ENCODE measurements around the gene TMEM203.

The TMEM203 gene

DNA sequence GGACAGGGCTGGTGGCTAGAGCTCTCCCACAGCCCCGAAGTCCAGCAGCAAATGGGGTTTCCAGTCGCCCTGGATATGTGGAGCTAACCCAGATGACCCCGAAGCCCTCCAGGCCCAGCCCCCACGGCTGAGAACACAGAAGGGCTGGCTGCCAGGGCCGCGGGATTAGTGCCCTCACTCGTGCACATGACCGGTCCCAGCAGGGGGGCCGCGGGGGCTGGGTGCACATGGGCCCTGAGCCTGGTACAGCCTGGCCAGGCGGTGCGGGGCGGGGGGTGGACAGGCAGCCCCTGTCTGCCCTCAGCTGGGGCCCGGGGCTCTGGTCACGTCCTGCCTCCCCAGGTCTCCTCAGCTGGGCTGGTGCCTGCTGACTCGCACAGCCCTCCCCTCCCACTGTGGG is 11.1 kb downstream of the TMEM203 start:
- Histone ChIP-seq H2BK12ac (ENCODE audit: low read length) (no peak overlapping the region), H3K79me1 (ENCODE audit: low read length) (no peaks in the 10 kb centered on the region), H4K12ac (ENCODE audit: low read depth, low read length) (no peak overlapping the region), H3K4me2 (ENCODE audit: low read length) (no peak overlapping the region), H3K4ac (ENCODE audit: low read depth, low read length) (no peak overlapping the region), H4K8ac (ENCODE audit: low read depth, low read length) (no peak overlapping the region), H3K23ac (ENCODE audit: low read length) (no peak overlapping the region), H3K14ac (ENCODE audit: low read length) (no peak overlapping the region), H3K27ac (ENCODE audit: low read depth, low read length) (no peak overlapping the region), H3K27me3 (ENCODE audit: insufficient read depth, low read length) (no peaks in the 10 kb centered on the region), H4K91ac (ENCODE audit: low read depth, low read length) (no peak overlapping the region), H3K79me2 (ENCODE audit: control insufficient read depth, insufficient read depth, low read length, poor library complexity) (peaks cover 2% of the 10 kb centered on the region), H3K4me3 (ENCODE audit: low read depth, low read length) (no peak overlapping the region), H3K9me3 (ENCODE audit: insufficient read depth, low read depth, low read length) (no peaks in the 10 kb centered on the region), H2AK5ac (ENCODE audit: low read length) (no peak overlapping the region), H2BK120ac (ENCODE audit: insufficient read depth, low read length, poor library complexity) (no peak overlapping the region), H2BK5ac (ENCODE audit: low read depth, low read length, poor library complexity) (no peak overlapping the region), H3K36me3 (ENCODE audit: control insufficient read depth in 1 of 2, insufficient read depth in 2 of 2, low read length in 2 of 2) (peaks cover 27 to 31% of the 10 kb centered on the region in 2 experiments), H3K9ac (ENCODE audit: low read length) (no peak overlapping the region), H3K18ac (ENCODE audit: low read length) (no peak overlapping the region), H2AFZ (ENCODE audit: insufficient read depth, low read length, poor library complexity) (no peak overlapping the region), H3K4me1 (ENCODE audit: control insufficient read depth in 1 of 2, insufficient read depth in 2 of 2, low read length in 2 of 2) (peaks cover 14 to 27% of the 10 kb centered on the region in 2 experiments)
- no peak for DNase-seq
- WGBS (ENCODE audit: extremely low coverage, insufficient coverage, insufficient read length), result no CpG with 5 or more reads among the region's 16 CpGs

- Histone ChIP-seq H2BK5ac (ENCODE audit: low read depth, low read length, poor library complexity) (no peak overlapping the region), H3K14ac (ENCODE audit: low read length) (no peak overlapping the region), H3K9ac (ENCODE audit: low read length) (no peak overlapping the region), H3K4ac (ENCODE audit: low read depth, low read length) (no peak overlapping the region), H3K79me1 (ENCODE audit: low read length) (no peaks in the 10 kb centered on the region), H2AK5ac (ENCODE audit: low read length) (no peak overlapping the region), H4K91ac (ENCODE audit: low read depth, low read length) (no peak overlapping the region), H2AFZ (ENCODE audit: insufficient read depth, low read length, poor library complexity) (no peak overlapping the region), H3K23ac (ENCODE audit: low read length) (no peak overlapping the region), H3K4me1 (ENCODE audit: control insufficient read depth in 1 of 2, insufficient read depth in 2 of 2, low read length in 2 of 2) (peaks cover 15 to 23% of the 10 kb centered on the region in 2 experiments), H4K12ac (ENCODE audit: low read depth, low read length) (no peak overlapping the region), H3K18ac (ENCODE audit: low read length) (no peak overlapping the region), H3K27me3 (ENCODE audit: insufficient read depth, low read length) (no peaks in the 10 kb centered on the region), H2BK120ac (ENCODE audit: insufficient read depth, low read length, poor library complexity) (no peak overlapping the region), H2BK12ac (ENCODE audit: low read length) (no peak overlapping the region), H3K4me3 (ENCODE audit: low read depth, low read length) (no peak overlapping the region), H3K4me2 (ENCODE audit: low read length) (no peak overlapping the region), H3K36me3 (ENCODE audit: control insufficient read depth in 1 of 2, insufficient read depth in 2 of 2, low read length in 2 of 2) (peaks cover 27 to 31% of the 10 kb centered on the region in 2 experiments), H3K27ac (ENCODE audit: low read depth, low read length) (no peak overlapping the region), H3K79me2 (ENCODE audit: control insufficient read depth, insufficient read depth, low read length, poor library complexity) (peaks cover 2% of the 10 kb centered on the region), H3K9me3 (ENCODE audit: insufficient read depth, low read depth, low read length) (no peaks in the 10 kb centered on the region), H4K8ac (ENCODE audit: low read depth, low read length) (no peak overlapping the region)
- no peak for DNase-seq
- no CpG with 5 or more reads among the region's 14 CpGs for WGBS (ENCODE audit: extremely low coverage, insufficient coverage, insufficient read length)
Observed at GRCh38 chr9:137193771-137194170, 11.7 kb downstream of the TMEM203 start.

GRCh38 chr9:137192859-137193258 is 12.6 kb downstream of the TMEM203 start:
- WGBS (ENCODE audit: extremely low coverage, insufficient coverage, insufficient read length), result no CpG with 5 or more reads among the region's 2 CpGs
- H3K23ac ChIP-seq (ENCODE audit: low read length), result no peak overlapping the region

GRCh38 chr9:137192448-137192780 is 13.0 kb downstream of the TMEM203 start:
- Histone ChIP-seq H3K18ac (ENCODE audit: low read length) (no peak overlapping the region), H2BK5ac (ENCODE audit: low read depth, low read length, poor library complexity) (no peak overlapping the region), H3K4ac (ENCODE audit: low read depth, low read length) (no peak overlapping the region), H2BK120ac (ENCODE audit: insufficient read depth, low read length, poor library complexity) (no peak overlapping the region), H3K79me1 (ENCODE audit: low read length) (peaks cover 5% of the 10 kb centered on the region), H3K36me3 (ENCODE audit: control insufficient read depth in 1 of 2, insufficient read depth in 2 of 2, low read length in 2 of 2) (peaks cover 27 to 32% of the 10 kb centered on the region in 2 experiments), H3K27ac (ENCODE audit: low read depth, low read length) (no peak overlapping the region), H2BK12ac (ENCODE audit: low read length) (no peak overlapping the region), H4K12ac (ENCODE audit: low read depth, low read length) (no peak overlapping the region), H3K4me2 (ENCODE audit: low read length) (no peak overlapping the region), H3K9ac (ENCODE audit: low read length) (no peak overlapping the region), H3K4me1 (ENCODE audit: control insufficient read depth in 1 of 2, insufficient read depth in 2 of 2, low read length in 2 of 2) (peaks cover 13 to 15% of the 10 kb centered on the region in 2 experiments), H3K4me3 (ENCODE audit: low read depth, low read length) (no peak overlapping the region), H2AK5ac (ENCODE audit: low read length) (no peak overlapping the region), H3K14ac (ENCODE audit: low read length) (no peak overlapping the region), H4K8ac (ENCODE audit: low read depth, low read length) (no peak overlapping the region), H2AFZ (ENCODE audit: insufficient read depth, low read length, poor library complexity) (no peak overlapping the region), H3K79me2 (ENCODE audit: control insufficient read depth, insufficient read depth, low read length, poor library complexity) (peaks cover 8% of the 10 kb centered on the region), H4K91ac (ENCODE audit: low read depth, low read length) (no peak overlapping the region), H3K9me3 (ENCODE audit: insufficient read depth, low read depth, low read length) (no peaks in the 10 kb centered on the region), H3K23ac (ENCODE audit: low read length) (no peak overlapping the region), H3K27me3 (ENCODE audit: insufficient read depth, low read length) (no peaks in the 10 kb centered on the region)
- DNase-seq, result no peak
- no CpG with 5 or more reads among the region's 10 CpGs for WGBS (ENCODE audit: extremely low coverage, insufficient coverage, insufficient read length)

More at GRCh38 chr9:137192859-137193258, 12.6 kb downstream of the TMEM203 start:
- H3K9ac ChIP-seq (ENCODE audit: low read length), result no peak overlapping the region
- H2BK12ac ChIP-seq (ENCODE audit: low read length), result no peak overlapping the region
- no peak overlapping the region for H2BK5ac ChIP-seq (ENCODE audit: low read depth, low read length, poor library complexity)
- H3K4me3 ChIP-seq (ENCODE audit: low read depth, low read length), result no peak overlapping the region
- peaks cover 8% of the 10 kb centered on the region for H3K79me2 ChIP-seq (ENCODE audit: control insufficient read depth, insufficient read depth, low read length, poor library complexity)
- peaks cover 9 to 15% of the 10 kb centered on the region in 2 experiments for H3K4me1 ChIP-seq (ENCODE audit: control insufficient read depth in 1 of 2, insufficient read depth in 2 of 2, low read length in 2 of 2)
- H3K18ac ChIP-seq (ENCODE audit: low read length), result no peak overlapping the region
- H3K79me1 ChIP-seq (ENCODE audit: low read length), result peaks cover 5% of the 10 kb centered on the region
- no peak for DNase-seq
- H3K36me3 ChIP-seq (ENCODE audit: control insufficient read depth in 1 of 2, insufficient read depth in 2 of 2, low read length in 2 of 2), result peaks cover 27 to 31% of the 10 kb centered on the region in 2 experiments
- no peak overlapping the region for H4K91ac ChIP-seq (ENCODE audit: low read depth, low read length)
- H3K27me3 ChIP-seq (ENCODE audit: insufficient read depth, low read length), result no peaks in the 10 kb centered on the region
- no peak overlapping the region for H4K8ac ChIP-seq (ENCODE audit: low read depth, low read length)
- no peaks in the 10 kb centered on the region for H3K9me3 ChIP-seq (ENCODE audit: insufficient read depth, low read depth, low read length)
- H2BK120ac ChIP-seq (ENCODE audit: insufficient read depth, low read length, poor library complexity), result no peak overlapping the region
- no peak overlapping the region for H3K4ac ChIP-seq (ENCODE audit: low read depth, low read length)
- H3K27ac ChIP-seq (ENCODE audit: low read depth, low read length), result no peak overlapping the region
- no peak overlapping the region for H2AK5ac ChIP-seq (ENCODE audit: low read length)
- H2AFZ ChIP-seq (ENCODE audit: insufficient read depth, low read length, poor library complexity), result no peak overlapping the region
- no peak overlapping the region for H3K4me2 ChIP-seq (ENCODE audit: low read length)
- no peak overlapping the region for H4K12ac ChIP-seq (ENCODE audit: low read depth, low read length)
- no peak overlapping the region for H3K14ac ChIP-seq (ENCODE audit: low read length)

All from trophoblast cell (in vitro differentiated cells and primary cell).